SJSA1 (cell line): ENCODE data around the gene WSB1. TPM values are rescaled to one million over a fixed set of nuclear protein-coding genes. Genes with fewer than 3 reads are reported as not detected.

ENCODE experiments used
- DNase-seq, 2 experiments: peaks; one replicate each; pipeline ENCODE4 v3.0.0-alpha.2; 2015 to 2020; ENCODE audit warnings: low spot score in 2 of 2, low read depth in 1 of 2
- H3K27ac ChIP-seq: fragments of 250-450 bp; sonication (Bioruptor Pico); 2 replicates; pipeline ENCODE4 v1.5.1; 2020; ENCODE audit warnings: mild to moderate bottlenecking, moderate library complexity
- H3K27me3 ChIP-seq: fragments of 250-450 bp; sonication (Bioruptor Pico); replicated peaks from 2 replicates; pipeline ENCODE4 v1.5.1; 2020; ENCODE audit warnings: mild to moderate bottlenecking, moderate library complexity
- H3K36me3 ChIP-seq: fragments of 250-450 bp; sonication (Bioruptor Pico); 2 replicates; pipeline ENCODE4 v1.5.1; 2020; ENCODE audit warnings: mild to moderate bottlenecking
- H3K4me1 ChIP-seq: fragments of 250-450 bp; sonication (Bioruptor Pico); replicated peaks from 2 replicates; pipeline ENCODE4 v1.6.1; 2021; ENCODE audit warnings: mild to moderate bottlenecking
- H3K4me3 ChIP-seq: fragments of 250-450 bp; sonication (Bioruptor Pico); 2 replicates; pipeline ENCODE4 v1.5.1; 2020; ENCODE audit warnings: mild to moderate bottlenecking
- H3K9me3 ChIP-seq: fragments of 250-450 bp; sonication (Bioruptor Pico); replicated peaks from 2 replicates; pipeline ENCODE4 v1.5.1; 2020; ENCODE audit warnings: mild to moderate bottlenecking
- total RNA-seq: library from RNA; depleted of rRNA; stranded (reverse); fragments of >200 nt; shearing (Covaris generic); gene quantifications from 2 replicates; pipeline ENCODE4 v1.2.3, GENCODE V29; 2014

Gene WSB1
- total RNA-seq, 1 experiment from 2014 or later: 55.3 TPM

DNA sequence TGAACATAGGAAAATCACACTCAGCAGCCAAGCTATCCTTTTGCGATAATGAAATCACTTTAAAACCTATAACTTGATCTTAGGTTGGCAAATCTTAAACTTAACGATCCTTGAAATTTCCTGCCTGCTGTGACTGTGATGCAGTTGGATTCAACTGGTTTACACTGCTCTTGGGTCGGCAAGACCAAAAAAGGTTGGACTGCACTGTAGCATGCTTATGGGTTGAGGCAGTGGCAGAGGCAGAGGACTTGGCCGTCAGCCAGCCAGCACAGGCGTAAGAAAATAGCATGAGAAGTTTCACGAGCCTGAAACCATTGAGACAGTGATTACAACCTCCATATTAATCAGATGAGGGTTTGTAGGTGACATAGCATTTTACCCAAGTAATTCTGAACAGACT lies 21.4 kb downstream of the WSB1 start:
- Histone ChIP-seq H3K9me3 (no peaks in the 10 kb centered on the region), H3K36me3 (peaks cover 74% of the 10 kb centered on the region), H3K4me3 (no peak overlapping the region), H3K27ac (no peak overlapping the region), H3K27me3 (no peaks in the 10 kb centered on the region), H3K4me1 (no peaks in the 10 kb centered on the region)
- no peak for DNase-seq

DNA sequence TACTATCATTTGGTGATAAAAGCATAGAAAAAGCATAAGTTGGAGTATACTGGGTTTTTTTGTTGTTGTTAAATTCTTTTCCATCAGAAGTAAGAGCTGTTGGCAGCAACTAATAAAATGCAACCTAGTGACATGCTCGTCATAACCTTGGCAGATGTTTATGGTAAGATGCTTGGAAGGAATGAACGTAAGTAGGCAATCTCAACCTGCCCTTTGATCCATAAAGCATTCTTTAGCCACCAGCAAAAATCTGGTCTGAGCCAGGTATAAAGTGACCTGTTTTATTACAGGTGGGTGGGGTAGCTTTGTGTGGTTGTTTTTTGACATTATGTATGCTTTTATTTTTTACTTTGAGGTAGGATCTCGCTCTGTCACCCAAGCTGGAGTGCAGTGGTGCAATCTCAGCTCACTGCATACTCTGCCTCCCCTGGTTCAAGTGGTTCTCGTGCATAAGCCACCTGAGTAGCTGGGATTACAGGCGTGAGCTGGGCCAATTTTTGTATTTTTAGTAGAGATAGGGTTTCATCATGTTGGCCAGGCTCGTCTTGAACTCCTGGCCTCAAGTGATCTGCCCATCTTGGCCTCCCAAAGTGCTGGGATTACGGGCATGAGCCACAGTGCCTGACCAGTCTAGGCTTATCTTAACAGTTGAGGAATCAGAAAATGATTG lies 22.0 kb downstream of the WSB1 start:
- Histone ChIP-seq H3K9me3 (no peaks in the 10 kb centered on the region), H3K4me3 (no peak overlapping the region), H3K27me3 (no peaks in the 10 kb centered on the region), H3K36me3 (peaks cover 68% of the 10 kb centered on the region), H3K4me1 (no peaks in the 10 kb centered on the region), H3K27ac (no peak overlapping the region)
- DNase-seq: no peak

- Histone ChIP-seq H3K4me3 (no peak overlapping the region), H3K4me1 (no peaks in the 10 kb centered on the region; the same call in 1 of the 2 replicates), H3K36me3 (peaks cover 46% of the 10 kb centered on the region), H3K27ac (no peak overlapping the region), H3K9me3 (no peaks in the 10 kb centered on the region), H3K27me3 (no peaks in the 10 kb centered on the region)
- no peak for DNase-seq
These were observed 24.3 kb downstream of the WSB1 start for GRCh38 chr17:27318228-27318627.

- Histone ChIP-seq H3K36me3 (peaks cover 42% of the 10 kb centered on the region), H3K4me3 (no peak overlapping the region), H3K9me3 (no peaks in the 10 kb centered on the region), H3K27me3 (no peaks in the 10 kb centered on the region), H3K4me1 (no peaks in the 10 kb centered on the region; the same call in none of the 2 replicates), H3K27ac (no peak overlapping the region)
- no peak for DNase-seq
These were observed 24.7 kb downstream of the WSB1 start for GRCh38 chr17:27318633-27319032.

DNA sequence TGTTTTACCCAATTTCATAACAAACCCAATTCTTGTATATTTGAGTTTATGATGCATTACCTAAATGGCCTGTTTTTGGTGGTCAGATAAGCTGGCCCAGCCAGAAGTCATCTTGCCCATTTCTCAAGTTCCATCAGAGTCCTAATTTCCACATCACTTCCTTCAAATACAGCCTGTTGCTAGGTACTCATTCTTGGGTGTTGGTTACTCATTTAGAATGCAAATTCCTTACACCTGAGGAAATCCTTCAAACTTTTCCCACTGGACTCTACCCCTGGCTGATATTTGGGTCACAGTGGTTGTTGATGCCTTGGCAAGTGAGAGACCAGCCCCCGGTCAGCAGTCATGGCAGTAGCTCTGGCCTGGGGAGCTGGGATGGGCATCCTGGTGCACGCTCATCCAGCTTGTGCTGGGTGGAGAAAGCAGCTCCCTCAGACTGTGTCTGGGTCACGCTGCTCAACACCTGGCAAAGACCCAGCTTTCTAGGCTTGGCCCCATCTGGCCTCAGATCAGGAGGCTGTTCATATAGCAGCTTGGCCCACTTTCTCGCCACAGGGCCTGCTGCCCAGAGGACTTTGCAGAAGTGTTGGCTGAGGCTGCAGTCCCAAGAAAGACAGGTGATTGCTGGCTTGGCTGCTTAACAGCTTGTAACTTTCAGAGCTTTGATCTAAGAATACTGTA lies 25.8 kb downstream of the WSB1 start:
- Histone ChIP-seq H3K9me3 (no peaks in the 10 kb centered on the region), H3K27ac (no peak overlapping the region), H3K4me3 (no peak overlapping the region), H3K4me1 (no peaks in the 10 kb centered on the region; the same call in none of the 2 replicates), H3K36me3 (peaks cover 32% of the 10 kb centered on the region), H3K27me3 (no peaks in the 10 kb centered on the region)
- DNase-seq: no peak

- Histone ChIP-seq H3K27me3 (no peaks in the 10 kb centered on the region), H3K9me3 (no peaks in the 10 kb centered on the region), H3K36me3 (peaks cover 27% of the 10 kb centered on the region), H3K27ac (no peak overlapping the region), H3K4me3 (no peak overlapping the region), H3K4me1 (no peaks in the 10 kb centered on the region; the same call in none of the 2 replicates)
- DNase-seq: no peak
These were observed 26.3 kb downstream of the WSB1 start for GRCh38 chr17:27320222-27320560.

GRCh38 chr17:27321372-27321771 lies 27.5 kb downstream of the WSB1 start:
- no peaks in the 10 kb centered on the region; the same call in none of the 2 replicates for H3K4me1 ChIP-seq
- H3K27ac ChIP-seq: no peak overlapping the region
- no peaks in the 10 kb centered on the region for H3K9me3 ChIP-seq
- H3K36me3 ChIP-seq: peaks cover 15% of the 10 kb centered on the region
- no peak for DNase-seq
- no peaks in the 10 kb centered on the region for H3K27me3 ChIP-seq
- H3K4me3 ChIP-seq: no peak overlapping the region

GRCh38 chr17:27322026-27322425 lies 28.1 kb downstream of the WSB1 start:
- no peaks in the 10 kb centered on the region for H3K9me3 ChIP-seq
- H3K4me1 ChIP-seq: no peaks in the 10 kb centered on the region; the same call in none of the 2 replicates
- no peak for DNase-seq
- H3K27ac ChIP-seq: no peak overlapping the region
- peaks cover 10% of the 10 kb centered on the region; the same call in 1 of the 2 replicates for H3K36me3 ChIP-seq
- no peak overlapping the region for H3K4me3 ChIP-seq
- no peaks in the 10 kb centered on the region for H3K27me3 ChIP-seq

DNA sequence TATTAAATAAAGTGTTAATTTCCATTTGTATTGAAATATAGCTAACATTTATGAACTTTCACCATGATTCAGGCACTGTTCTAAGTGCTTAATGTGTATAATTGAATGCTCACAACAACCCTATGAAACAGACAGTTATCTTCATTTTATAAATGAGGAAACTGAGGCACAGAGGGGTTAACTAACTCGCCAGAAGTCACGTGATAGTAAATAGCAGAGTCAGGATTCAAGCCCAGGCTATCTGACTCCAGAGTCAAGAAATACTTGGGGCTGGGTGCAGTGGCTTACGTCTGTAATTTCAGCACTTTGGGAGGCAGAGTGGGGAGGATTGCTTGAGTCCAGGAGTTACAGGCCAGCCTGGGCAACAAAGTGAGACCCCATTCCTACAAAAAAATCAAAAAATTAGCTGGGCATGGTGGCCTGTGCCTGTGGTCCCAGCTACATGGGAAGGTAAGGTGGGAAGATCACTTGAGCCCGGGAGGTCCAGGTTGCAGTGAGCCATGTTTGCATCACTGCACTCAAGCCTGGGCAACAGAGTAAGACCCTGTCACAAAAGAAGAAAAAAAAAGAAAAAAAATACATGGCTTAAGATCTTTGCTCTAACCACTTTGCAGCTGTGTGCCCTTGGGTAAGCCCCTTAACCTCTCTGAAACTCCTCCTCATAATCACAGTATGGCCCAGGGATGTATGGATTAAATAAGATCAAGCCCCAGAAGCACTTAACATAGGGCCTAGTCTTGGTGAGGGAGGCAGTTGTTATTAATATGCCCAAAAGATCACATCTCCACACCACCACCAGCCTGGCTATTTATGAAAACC lies 29.0 kb downstream of the WSB1 start:
- H3K4me3 ChIP-seq: no peak overlapping the region
- no peaks in the 10 kb centered on the region; the same call in none of the 2 replicates for H3K4me1 ChIP-seq
- H3K27ac ChIP-seq: no peak overlapping the region
- no peaks in the 10 kb centered on the region for H3K27me3 ChIP-seq
- H3K9me3 ChIP-seq: no peaks in the 10 kb centered on the region
- peaks cover 9% of the 10 kb centered on the region; the same call in 1 of the 2 replicates for H3K36me3 ChIP-seq
- no peak for DNase-seq

DNA sequence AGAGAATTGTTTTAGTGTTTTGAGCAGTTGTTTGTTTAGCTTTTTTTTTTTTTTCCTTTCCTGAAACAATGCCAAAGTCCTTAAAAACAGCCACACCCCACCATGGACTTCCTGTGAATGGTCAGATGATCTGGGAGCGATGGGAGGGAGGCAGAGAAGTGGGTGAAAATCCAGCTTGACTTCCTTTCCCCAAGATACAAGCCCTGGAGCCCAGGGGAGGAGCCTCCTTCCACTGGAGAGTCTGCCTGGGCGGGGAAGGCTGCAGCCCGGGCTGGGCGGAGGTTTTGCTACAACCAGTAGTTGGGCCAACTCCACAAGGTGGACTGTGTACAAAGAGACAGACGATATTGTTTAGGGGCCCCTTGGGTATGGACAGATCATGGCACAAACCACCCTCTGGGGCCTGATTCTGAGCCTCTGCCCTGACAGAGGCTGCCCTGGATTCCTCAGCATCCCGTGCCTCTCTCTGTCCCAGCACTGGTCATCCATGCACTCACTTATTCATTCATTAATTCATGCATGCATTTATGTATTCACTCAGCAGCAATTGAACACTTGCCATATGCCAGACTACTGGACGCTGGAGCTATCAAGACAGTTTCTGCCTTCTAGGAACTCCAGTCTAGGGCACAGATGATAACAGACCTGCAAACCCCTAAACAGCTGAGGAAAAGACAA lies 29.8 kb downstream of the WSB1 start:
- peak; percentile 33 to 54 for DNase-seq
- Histone ChIP-seq H3K4me1 (no peaks in the 10 kb centered on the region; the same call in none of the 2 replicates), H3K36me3 (peaks cover 3% of the 10 kb centered on the region; the same call in 1 of the 2 replicates), H3K4me3 (no peak overlapping the region), H3K9me3 (no peaks in the 10 kb centered on the region), H3K27me3 (no peaks in the 10 kb centered on the region), H3K27ac (no peak overlapping the region)

GRCh38 chr17:27324771-27325339 lies 30.9 kb downstream of the WSB1 start:
- Histone ChIP-seq H3K4me3 (no peak overlapping the region), H3K4me1 (no peaks in the 10 kb centered on the region; the same call in none of the 2 replicates), H3K27me3 (no peaks in the 10 kb centered on the region), H3K27ac (no peak overlapping the region), H3K9me3 (no peaks in the 10 kb centered on the region), H3K36me3 (no peaks in the 10 kb centered on the region)
- no peak for DNase-seq

- Histone ChIP-seq H3K9me3 (no peaks in the 10 kb centered on the region), H3K27ac (no peak overlapping the region), H3K36me3 (no peaks in the 10 kb centered on the region), H3K4me1 (no peaks in the 10 kb centered on the region; the same call in none of the 2 replicates), H3K27me3 (no peaks in the 10 kb centered on the region), H3K4me3 (no peak overlapping the region)
- DNase-seq: no peak
These were observed 32.1 kb downstream of the WSB1 start for GRCh38 chr17:27326051-27326450.

DNA sequence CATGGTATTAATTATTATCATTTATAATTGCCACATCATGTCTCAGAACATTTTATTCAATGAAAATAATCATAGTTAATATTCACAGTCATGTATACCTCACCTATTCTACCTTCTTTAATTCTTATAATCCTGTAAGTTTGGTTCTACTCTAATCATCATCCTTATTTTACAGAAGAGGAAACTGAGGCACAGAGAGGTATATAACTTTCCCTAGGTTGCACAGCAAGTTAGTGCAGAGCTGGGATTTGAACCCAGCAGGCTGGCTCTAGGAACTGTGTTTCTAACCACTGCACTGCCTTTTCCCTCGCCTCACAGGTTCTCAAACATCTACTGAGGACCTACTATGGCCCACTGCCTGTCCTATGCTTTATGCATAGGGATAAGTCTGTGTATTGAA lies 32.7 kb downstream of the WSB1 start:
- Histone ChIP-seq H3K9me3 (no peaks in the 10 kb centered on the region), H3K27me3 (no peaks in the 10 kb centered on the region), H3K27ac (no peak overlapping the region), H3K36me3 (no peaks in the 10 kb centered on the region), H3K4me3 (no peak overlapping the region), H3K4me1 (no peaks in the 10 kb centered on the region; the same call in none of the 2 replicates)
- no peak for DNase-seq
